Measurements from ENCODE around the gene GPRC5D.

DNA sequence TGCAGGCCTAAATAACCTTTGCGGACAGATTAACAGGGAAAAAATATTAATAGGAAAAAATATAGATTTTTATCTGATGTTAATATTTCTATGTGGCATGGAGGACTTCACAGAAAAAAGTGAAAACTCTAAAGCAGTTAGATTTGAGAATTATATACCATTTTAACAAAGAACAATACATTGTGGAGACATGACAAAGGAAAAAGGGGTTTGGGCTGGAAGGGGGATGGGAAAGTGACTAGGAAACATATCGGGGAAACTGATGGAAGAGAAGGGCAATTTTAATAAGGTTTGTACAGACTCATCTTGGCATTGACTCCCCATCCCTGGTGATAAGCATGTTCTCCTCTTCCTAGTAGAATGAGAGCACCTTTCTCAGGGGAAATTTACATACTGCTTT is 21.0 kb upstream of the GPRC5D start:
- TF ChIP-seq, protein P1, sequence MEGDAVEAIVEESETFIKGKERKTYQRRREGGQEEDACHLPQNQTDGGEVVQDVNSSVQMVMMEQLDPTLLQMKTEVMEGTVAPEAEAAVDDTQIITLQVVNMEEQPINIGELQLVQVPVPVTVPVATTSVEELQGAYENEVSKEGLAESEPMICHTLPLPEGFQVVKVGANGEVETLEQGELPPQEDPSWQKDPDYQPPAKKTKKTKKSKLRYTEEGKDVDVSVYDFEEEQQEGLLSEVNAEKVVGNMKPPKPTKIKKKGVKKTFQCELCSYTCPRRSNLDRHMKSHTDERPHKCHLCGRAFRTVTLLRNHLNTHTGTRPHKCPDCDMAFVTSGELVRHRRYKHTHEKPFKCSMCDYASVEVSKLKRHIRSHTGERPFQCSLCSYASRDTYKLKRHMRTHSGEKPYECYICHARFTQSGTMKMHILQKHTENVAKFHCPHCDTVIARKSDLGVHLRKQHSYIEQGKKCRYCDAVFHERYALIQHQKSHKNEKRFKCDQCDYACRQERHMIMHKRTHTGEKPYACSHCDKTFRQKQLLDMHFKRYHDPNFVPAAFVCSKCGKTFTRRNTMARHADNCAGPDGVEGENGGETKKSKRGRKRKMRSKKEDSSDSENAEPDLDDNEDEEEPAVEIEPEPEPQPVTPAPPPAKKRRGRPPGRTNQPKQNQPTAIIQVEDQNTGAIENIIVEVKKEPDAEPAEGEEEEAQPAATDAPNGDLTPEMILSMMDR (IDR thresholded peaks at IDR 0.05; ENCODE audit: insufficient read depth, low read length): no peak
- TF ChIP-seq, protein P2, sequence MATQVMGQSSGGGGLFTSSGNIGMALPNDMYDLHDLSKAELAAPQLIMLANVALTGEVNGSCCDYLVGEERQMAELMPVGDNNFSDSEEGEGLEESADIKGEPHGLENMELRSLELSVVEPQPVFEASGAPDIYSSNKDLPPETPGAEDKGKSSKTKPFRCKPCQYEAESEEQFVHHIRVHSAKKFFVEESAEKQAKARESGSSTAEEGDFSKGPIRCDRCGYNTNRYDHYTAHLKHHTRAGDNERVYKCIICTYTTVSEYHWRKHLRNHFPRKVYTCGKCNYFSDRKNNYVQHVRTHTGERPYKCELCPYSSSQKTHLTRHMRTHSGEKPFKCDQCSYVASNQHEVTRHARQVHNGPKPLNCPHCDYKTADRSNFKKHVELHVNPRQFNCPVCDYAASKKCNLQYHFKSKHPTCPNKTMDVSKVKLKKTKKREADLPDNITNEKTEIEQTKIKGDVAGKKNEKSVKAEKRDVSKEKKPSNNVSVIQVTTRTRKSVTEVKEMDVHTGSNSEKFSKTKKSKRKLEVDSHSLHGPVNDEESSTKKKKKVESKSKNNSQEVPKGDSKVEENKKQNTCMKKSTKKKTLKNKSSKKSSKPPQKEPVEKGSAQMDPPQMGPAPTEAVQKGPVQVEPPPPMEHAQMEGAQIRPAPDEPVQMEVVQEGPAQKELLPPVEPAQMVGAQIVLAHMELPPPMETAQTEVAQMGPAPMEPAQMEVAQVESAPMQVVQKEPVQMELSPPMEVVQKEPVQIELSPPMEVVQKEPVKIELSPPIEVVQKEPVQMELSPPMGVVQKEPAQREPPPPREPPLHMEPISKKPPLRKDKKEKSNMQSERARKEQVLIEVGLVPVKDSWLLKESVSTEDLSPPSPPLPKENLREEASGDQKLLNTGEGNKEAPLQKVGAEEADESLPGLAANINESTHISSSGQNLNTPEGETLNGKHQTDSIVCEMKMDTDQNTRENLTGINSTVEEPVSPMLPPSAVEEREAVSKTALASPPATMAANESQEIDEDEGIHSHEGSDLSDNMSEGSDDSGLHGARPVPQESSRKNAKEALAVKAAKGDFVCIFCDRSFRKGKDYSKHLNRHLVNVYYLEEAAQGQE (IDR thresholded peaks at IDR 0.05; ENCODE audit: insufficient replicate concordance, low read depth): no peak
- no peak for TF ChIP-seq GABPA (IDR thresholded peaks at IDR 0.05; ENCODE audit: low read depth)
